NCI-H345 treated with DMSO at 0.1 percent for 48 hours (cell line): ENCODE measurements around the gene KRTAP12-2.
"Not testable (repeated sequence)": the region's sequence is repeated elsewhere in the genome, so short reads cannot be mapped to it uniquely, and the experiment has no call there.

Experiments
- DNase-seq: peaks from one replicate; lab custom pipeline; 2025; ENCODE audit not compliant: unreplicated experiment; lab: John Stamatoyannopoulos, UW

KRTAP12-2 gene

DNA sequence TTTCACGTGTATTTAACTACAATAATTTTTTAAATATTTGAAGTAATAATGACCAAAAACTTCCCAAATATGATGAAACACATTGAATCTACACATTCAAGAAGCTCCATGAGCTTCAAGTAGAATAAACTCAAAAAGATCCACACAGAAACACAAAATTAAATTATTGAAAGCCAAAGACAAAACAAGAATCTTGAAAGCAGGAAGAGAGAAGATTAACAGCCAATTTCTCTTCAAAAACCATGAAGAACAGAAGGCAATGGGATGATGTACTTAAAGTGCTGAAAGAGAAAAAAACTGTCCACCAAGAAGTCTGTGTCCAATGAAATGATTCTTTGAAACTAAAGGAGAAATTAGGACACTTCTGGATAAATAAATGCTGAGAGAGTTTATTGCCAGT, 34.7 kb downstream of the KRTAP12-2 start:
- DNase-seq: no peak

DNA sequence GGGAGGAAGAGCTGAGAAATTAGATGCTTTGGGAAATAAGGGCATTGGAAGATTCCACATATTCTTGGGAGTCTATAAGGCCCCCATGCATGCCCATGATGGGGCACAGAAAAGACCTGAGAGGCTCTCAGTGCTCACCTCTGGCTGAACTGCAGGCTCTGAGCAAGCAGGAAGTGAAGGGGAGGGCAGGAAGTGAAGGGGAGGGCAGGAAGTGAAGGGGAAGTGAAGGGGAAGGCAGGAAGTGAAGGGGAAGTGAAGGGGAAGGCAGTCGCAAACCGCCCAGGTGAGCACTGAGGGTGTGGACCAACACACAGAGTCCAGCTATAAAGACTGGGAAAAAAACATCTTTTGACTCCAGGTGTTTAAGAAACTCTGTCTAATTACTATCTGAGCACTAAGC, 36.3 kb downstream of the KRTAP12-2 start:
- no peak for DNase-seq

DNA sequence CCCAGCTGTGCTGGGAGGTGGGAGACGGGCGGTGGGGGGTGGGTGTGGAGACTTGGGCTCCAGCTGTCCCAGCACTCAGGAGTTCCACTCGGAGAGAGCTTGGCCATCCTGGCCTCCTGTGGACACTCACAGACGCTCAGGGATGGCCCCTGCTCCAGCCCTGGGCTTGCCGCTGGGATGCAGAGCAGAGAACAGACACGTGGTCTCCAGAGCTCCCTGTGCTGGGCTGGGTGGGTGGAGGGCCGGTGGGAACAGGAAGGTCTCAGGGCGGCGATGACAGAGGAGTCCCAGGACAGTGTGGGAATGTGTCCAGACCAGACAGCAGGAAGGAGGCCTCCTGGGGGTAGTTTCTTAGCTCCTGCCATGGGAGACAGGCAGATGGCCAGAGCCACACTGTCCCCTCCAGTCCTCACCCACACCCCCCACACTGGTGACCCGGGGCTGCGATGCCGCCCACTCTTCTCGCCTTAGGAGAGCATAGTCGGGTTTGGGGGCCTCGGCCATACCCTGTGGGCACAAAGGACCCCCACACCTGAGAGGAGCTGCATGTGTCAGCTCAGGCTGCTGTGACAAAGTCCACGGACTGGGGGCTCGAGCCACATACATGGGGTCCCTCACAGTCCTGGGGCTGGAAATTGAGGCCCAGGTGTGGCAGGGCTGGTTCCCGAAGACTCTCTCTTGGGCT, 37.9 kb downstream of the KRTAP12-2 start:
- no peak for DNase-seq

DNA sequence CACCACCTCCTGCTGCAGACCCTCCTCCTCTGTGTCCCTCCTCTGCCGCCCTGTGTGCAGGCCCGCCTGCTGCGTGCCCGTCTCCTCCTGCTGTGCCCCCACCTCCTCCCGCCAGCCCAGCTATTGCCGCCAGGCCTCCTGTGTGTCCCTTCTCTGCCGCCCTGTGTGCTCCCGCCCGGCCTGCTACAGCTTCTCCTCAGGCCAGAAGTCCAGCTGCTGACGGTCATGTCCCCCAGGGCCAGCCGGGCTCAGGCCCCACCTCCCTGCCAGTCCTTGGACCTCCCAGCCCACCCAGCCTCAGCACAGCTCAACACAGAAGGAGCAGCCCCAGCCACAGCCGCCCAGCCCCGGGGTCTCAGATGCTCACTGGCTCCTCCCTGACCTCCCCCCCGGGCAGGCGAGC, 38.9 kb downstream of the KRTAP12-2 start:
- DNase-seq: not testable (repeated sequence)

- not testable (repeated sequence) for DNase-seq
These were observed 39.4 kb downstream of the KRTAP12-2 start for GRCh38 chr21:44627181-44627822.

GRCh38 chr21:44626673-44627143, 40.0 kb downstream of the KRTAP12-2 start, which contains the start of gene KRTAP10-9:
Gene KRTAP10-9, plus strand, starts transcription at chr21:44627093. Its CDS starts 79 bp downstream, at chr21:44627172.
- DNase-seq: no peak

GRCh38 chr21:44626262-44626661, 40.5 kb downstream of the KRTAP12-2 start:
- no peak for DNase-seq

GRCh38 chr21:44625756-44626155, 41.0 kb downstream of the KRTAP12-2 start:
- no peak for DNase-seq

DNA sequence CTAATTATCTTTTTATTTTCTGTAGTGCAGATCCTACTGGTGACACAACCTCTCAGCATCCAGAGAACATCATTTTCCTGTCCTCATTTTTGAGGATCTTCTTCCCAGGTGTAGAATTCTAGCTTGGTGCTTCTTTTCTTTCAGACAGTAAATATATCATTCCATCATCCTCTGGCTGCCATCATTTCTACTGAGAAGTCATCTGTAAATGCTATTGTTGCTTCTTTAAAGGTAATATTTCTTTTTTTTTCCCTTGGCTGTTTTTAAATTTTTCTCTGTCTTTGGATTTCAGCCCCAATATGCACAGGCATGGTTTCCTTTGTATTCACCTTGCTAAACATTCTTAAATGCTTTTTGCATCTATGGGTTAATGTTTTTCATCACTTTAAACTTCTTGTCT, 43.2 kb downstream of the KRTAP12-2 start:
- DNase-seq: no peak

DNA sequence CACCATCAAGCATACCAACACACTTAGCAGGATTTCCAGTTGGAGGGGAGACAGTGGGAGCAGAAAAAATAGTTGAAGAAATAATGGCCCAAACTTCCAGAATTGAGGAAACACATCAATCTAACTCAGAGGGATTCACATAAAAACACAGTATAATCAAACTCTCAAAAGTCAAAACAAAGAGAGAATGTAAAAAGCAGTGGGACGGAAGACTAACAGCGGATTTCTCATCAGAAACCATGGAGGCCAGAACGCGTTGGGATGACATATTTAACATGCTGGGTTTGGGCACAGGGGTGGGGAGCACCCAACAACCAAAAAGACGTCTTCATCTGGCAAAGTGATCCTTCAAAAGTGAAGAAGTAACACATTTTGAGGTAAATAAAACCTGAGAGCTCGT, 46.8 kb downstream of the KRTAP12-2 start:
- DNase-seq: no peak

GRCh38 chr21:44618909-44619308, 47.8 kb downstream of the KRTAP12-2 start:
- DNase-seq: no peak

- DNase-seq: no peak
These were observed 48.2 kb downstream of the KRTAP12-2 start for GRCh38 chr21:44618504-44618903.

DNA sequence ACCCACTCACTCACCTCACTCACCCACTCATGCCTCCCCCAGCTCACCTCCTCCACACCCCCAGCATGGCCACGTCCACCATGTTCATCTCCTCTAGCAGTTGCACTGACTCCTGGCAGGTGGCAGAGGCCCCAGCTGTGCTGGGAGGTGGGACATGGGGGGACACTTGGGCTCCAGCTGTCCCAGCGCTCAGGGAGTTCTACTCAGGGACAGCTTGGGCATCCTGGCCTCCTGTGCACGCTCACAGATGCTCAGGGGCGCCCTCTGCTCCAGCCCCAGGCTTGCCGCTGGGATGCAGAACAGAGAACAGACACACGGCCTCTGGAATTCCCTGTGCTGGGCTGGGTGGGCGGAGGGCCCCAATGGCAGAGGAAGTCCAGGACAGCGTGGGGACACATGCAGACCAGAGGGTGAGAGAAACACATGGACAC, 49.6 kb downstream of the KRTAP12-2 start:
- no peak for DNase-seq

DNA sequence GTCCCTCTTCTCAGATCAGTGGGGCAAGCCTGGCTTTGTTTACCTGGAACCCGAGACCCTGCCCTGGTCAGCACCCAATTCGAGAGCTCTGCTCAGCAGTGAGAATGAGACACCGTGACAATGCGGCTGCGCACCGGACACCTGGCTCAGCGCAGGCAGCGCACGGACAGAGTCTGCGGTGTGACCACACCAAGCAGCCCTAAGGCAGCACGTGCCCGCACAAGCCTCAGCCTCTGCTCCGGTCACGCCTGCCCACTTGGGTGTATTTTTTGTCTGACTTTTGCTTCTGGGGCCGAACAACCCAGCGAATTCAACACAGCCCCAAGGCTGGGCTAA, 50.2 kb downstream of the KRTAP12-2 start:
- no peak for DNase-seq
